NCI-H2196 treated with DMSO at 0.1 percent for 48 hours (cell line): ENCODE results near the gene INTS6.

Experiments
- DNase-seq: peaks from one replicate; lab custom pipeline; 2025; ENCODE audit not compliant: unreplicated experiment; lab: John Stamatoyannopoulos, UW

The INTS6 gene

GRCh38 chr13:51452361-51453206, at the start of gene INTS6:
Gene INTS6, minus strand, starts transcription at chr13:51453036. Its CDS starts 511 bp downstream, at chr13:51452525.
- DNase-seq: peak; percentile 79

- no peak for DNase-seq
Observed at GRCh38 chr13:51502153-51502651, 49.4 kb upstream of the INTS6 start.

GRCh38 chr13:51501592-51502152, 48.8 kb upstream of the INTS6 start:
- no peak for DNase-seq

- DNase-seq: no peak
Observed at GRCh38 chr13:51501096-51501495, 48.3 kb upstream of the INTS6 start.

- DNase-seq: no peak
Observed at GRCh38 chr13:51500687-51501086, 47.9 kb upstream of the INTS6 start.

- no peak for DNase-seq
Observed at GRCh38 chr13:51499841-51500240, 47.0 kb upstream of the INTS6 start.

GRCh38 chr13:51495316-51495715, 42.5 kb upstream of the INTS6 start:
- DNase-seq: no peak

- no peak for DNase-seq
Observed at GRCh38 chr13:51494156-51494555, 41.3 kb upstream of the INTS6 start.

- DNase-seq: no peak
Observed at GRCh38 chr13:51488212-51488611, 35.4 kb upstream of the INTS6 start.

- DNase-seq: no peak
Observed at GRCh38 chr13:51481656-51482055, 28.8 kb upstream of the INTS6 start.

- no peak for DNase-seq
Observed at GRCh38 chr13:51479199-51479523, 26.3 kb upstream of the INTS6 start.

GRCh38 chr13:51478418-51479198, 25.8 kb upstream of the INTS6 start:
- no peak for DNase-seq

- no peak for DNase-seq
Observed at GRCh38 chr13:51477653-51478324, 25.0 kb upstream of the INTS6 start.

GRCh38 chr13:51477149-51477548, 24.3 kb upstream of the INTS6 start:
- no peak for DNase-seq

- no peak for DNase-seq
Observed at GRCh38 chr13:51475727-51476501, 23.1 kb upstream of the INTS6 start.

- DNase-seq: no peak
Observed at GRCh38 chr13:51469790-51470189, 17.0 kb upstream of the INTS6 start.

- no peak for DNase-seq
Observed at GRCh38 chr13:51467730-51468129, 14.9 kb upstream of the INTS6 start.

- no peak for DNase-seq
Observed at GRCh38 chr13:51465124-51465523, 12.3 kb upstream of the INTS6 start.

- no peak for DNase-seq
Observed at GRCh38 chr13:51457086-51457815, 4.4 kb upstream of the INTS6 start.

GRCh38 chr13:51456510-51456909, 3.7 kb upstream of the INTS6 start:
- DNase-seq: no peak
